Gastroesophageal sphincter (tissue), 3 donors: ENCODE results near the gene CADM1.

Experiments used
- POLR2A ChIP-seq, 2 donors: fragments of 450-650 bp; IDR thresholded peaks; one replicate each; pipeline ENCODE4 v1.6.1; 2017; ENCODE audit warnings: antibody characterized with exemption in 2 of 2, mild to moderate bottlenecking in 2 of 2, moderate library complexity in 1 of 2
- POLR2AphosphoS5 ChIP-seq: sonication (generic); formaldehyde crosslinking; IDR thresholded peaks from one replicate; pipeline ENCODE4 v1.6.1; 2017; ENCODE audit warnings: antibody characterized with exemption
- TF ChIP-seq, protein P1 (sequence below), 4 experiments: fragments of 200-600 bp in 2 of 4; fragments of 450-650 bp in 2 of 4; sonication (generic) in 1 of 4; IDR thresholded peaks; one replicate each; pipeline ENCODE4 v1.5.1; 2017 to 2019; ENCODE audit warnings: antibody characterized with exemption in 4 of 4, mild to moderate bottlenecking in 2 of 4, moderate library complexity in 2 of 4

DNA sequence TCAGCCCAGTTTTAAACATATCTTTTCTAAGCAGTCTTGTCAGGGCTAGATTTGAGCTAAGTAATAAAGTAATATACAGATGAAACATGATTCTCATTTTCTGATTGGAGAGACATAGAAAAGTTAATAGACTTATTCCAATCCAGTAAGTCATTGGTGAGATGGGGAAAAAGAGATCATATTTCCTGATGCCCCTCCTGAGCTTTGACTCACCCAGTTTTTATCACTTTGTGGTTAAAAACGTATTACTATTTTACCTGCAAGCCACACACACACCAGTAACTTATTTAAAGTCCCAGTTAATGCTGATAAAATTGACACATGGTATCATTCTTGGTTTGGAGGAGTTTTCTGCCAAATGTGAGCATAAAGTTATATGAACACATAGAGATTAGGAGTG is 306.8 kb downstream of the CADM1 start:
- TF ChIP-seq, protein P1, sequence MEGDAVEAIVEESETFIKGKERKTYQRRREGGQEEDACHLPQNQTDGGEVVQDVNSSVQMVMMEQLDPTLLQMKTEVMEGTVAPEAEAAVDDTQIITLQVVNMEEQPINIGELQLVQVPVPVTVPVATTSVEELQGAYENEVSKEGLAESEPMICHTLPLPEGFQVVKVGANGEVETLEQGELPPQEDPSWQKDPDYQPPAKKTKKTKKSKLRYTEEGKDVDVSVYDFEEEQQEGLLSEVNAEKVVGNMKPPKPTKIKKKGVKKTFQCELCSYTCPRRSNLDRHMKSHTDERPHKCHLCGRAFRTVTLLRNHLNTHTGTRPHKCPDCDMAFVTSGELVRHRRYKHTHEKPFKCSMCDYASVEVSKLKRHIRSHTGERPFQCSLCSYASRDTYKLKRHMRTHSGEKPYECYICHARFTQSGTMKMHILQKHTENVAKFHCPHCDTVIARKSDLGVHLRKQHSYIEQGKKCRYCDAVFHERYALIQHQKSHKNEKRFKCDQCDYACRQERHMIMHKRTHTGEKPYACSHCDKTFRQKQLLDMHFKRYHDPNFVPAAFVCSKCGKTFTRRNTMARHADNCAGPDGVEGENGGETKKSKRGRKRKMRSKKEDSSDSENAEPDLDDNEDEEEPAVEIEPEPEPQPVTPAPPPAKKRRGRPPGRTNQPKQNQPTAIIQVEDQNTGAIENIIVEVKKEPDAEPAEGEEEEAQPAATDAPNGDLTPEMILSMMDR (IDR thresholded peaks at IDR 0.05), result no peak
- TF ChIP-seq POLR2AphosphoS5 (no peak), POLR2A (IDR thresholded peaks at IDR 0.05) (no peak)
